ENCODE data around the gene FAM162B.
"Not testable (repeated sequence)": the region's sequence is repeated elsewhere in the genome, so short reads cannot be mapped to it uniquely, and the experiment has no call there.

The FAM162B gene

DNA sequence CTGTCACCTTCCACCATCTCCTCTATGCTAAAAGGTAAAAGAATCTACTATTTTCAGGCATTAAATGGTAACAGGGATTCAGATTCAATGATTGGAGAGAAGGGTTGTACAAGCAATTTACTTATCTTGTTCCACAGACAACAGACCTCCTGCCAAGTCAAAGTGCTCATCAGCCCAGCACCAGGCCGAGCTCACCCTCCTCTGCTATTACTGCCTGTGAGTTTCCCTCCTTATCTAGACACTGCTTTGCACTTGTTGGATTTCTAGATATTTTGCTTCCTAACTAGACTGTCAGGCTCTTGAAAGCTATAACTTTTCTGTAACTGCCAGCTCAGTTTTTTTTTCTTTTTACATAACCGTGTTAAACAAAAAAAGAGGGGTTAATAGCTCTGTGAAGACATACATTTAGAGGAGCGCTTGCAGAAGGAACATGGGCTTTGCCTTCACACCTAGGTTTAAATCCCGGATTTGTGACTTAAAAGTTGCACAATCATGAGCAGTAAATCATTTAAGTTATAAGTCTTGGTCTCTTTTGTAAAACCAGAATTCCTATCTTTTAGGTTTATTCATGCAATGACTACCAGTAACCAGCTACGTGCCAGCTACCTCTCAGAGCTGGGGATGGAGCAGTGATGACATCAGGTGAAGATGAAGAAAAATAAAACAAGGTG, 1.1 kb upstream of the FAM162B start:
- peaks cover 0 to 14% of the 10 kb centered on the region in 2 donors for H3K4me1 ChIP-seq (ENCODE audit: control insufficient read depth in 1 of 2, insufficient read depth in 2 of 2, low read length in 2 of 2)
- H3K4me3 ChIP-seq (ENCODE audit: low read depth in 1 of 2, low read length in 2 of 2), result no peak overlapping the region
- peaks cover 9% of the 10 kb centered on the region for H3K27me3 ChIP-seq (ENCODE audit: low read depth, low read length)
- H3K27ac ChIP-seq (ENCODE audit: low read length), result no peak overlapping the region
- no peaks in the 10 kb centered on the region for H3K36me3 ChIP-seq (ENCODE audit: control insufficient read depth in 1 of 2, insufficient read depth in 2 of 2, low read length in 2 of 2)
- H3K9me3 ChIP-seq (ENCODE audit: control insufficient read depth in 1 of 2, low read length in 2 of 2), result no peaks in the 10 kb centered on the region

DNA sequence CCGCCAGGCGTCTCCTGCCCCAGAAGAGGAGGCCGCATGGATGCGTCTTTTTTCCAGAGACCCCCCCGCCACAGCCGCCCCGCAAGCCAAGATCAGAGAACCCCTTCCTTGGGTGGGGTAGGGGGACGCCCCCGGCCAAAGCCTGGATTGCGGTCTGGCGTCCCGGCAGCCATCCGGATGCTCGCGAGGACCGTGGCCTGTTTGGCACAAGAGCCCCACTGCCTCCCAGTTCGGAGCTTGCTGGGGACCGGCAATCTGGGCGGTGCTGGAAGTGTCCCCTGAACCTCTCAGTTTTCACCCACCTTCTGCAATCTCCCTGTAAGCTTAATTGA, 924 bp downstream of the FAM162B start:
- Histone ChIP-seq H3K27me3 (ENCODE audit: low read depth, low read length) (peaks cover 9% of the 10 kb centered on the region), H3K27ac (ENCODE audit: low read length) (no peak overlapping the region), H3K4me3 (ENCODE audit: low read depth in 1 of 2, low read length in 2 of 2) (peak overlapping the region; percentile 26 to 82), H3K4me1 (ENCODE audit: control insufficient read depth in 1 of 2, insufficient read depth in 2 of 2, low read length in 2 of 2) (peaks cover 0 to 14% of the 10 kb centered on the region in 2 donors), H3K36me3 (ENCODE audit: control insufficient read depth in 1 of 2, insufficient read depth in 2 of 2, low read length in 2 of 2) (no peaks in the 10 kb centered on the region), H3K9me3 (ENCODE audit: control insufficient read depth in 1 of 2, low read length in 2 of 2) (no peaks in the 10 kb centered on the region)

DNA sequence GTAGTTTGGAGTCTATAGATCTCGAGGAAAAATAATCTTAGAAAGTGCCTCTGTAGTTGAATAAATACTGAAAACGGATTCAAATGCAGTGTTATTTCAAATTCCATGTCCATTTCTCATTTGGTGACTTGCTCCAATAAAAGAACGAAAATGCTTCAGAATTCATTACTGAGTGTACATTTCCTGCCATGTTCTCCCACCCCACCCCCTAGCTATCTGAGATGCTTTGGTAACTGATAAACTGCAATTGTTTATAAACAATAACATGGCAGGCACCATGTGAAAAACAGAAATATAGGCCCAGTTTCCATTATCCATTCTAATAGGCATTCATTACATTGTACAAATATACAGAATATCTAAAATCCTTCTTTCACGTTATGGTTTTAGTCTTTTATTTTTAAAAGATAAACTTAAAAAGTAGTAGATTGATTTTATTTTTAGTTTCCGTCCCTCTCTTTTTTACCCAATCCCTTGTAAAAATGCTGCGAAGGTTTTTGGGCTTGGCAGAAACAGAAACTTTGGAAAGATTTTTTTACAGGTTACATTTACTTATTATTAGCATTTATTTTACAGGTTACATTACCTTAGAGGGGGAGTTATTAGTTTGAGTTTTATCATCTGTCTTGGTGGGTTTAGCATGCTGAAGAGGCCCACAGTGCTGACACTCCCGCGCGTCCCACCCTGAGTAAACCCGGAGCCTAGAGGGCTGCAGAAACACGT, 1.5 kb downstream of the FAM162B start:
- H3K4me3 ChIP-seq (ENCODE audit: low read depth in 1 of 2, low read length in 2 of 2), result peak overlapping the region in 1 of 2 donors; percentile 82
- H3K27ac ChIP-seq (ENCODE audit: low read length), result no peak overlapping the region
- no peaks in the 10 kb centered on the region for H3K9me3 ChIP-seq (ENCODE audit: control insufficient read depth in 1 of 2, low read length in 2 of 2)
- H3K27me3 ChIP-seq (ENCODE audit: low read depth, low read length), result peaks cover 9% of the 10 kb centered on the region
- H3K4me1 ChIP-seq (ENCODE audit: control insufficient read depth in 1 of 2, insufficient read depth in 2 of 2, low read length in 2 of 2), result peaks cover 0 to 14% of the 10 kb centered on the region in 2 donors
- H3K36me3 ChIP-seq (ENCODE audit: control insufficient read depth in 1 of 2, insufficient read depth in 2 of 2, low read length in 2 of 2), result no peaks in the 10 kb centered on the region

DNA sequence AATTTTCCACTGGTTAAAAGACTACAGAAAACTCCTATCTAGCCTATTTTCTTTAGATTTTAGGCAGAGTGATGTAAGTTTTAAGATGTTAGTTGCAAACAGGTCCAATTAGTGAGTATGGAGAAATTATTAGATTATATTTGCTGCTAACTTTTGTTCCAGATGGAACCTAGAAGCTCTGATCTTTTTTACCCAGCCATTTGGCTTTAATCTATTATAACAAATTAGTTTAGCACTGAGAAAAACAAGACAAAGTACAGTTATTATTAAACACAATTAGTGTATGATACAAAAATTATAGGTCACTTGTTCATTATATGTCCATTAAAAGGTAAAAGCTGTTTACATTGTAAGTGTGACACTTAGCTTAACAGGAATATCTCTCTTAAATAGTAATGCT, 2.5 kb downstream of the FAM162B start:
- Histone ChIP-seq H3K36me3 (ENCODE audit: control insufficient read depth in 1 of 2, insufficient read depth in 2 of 2, low read length in 2 of 2) (no peaks in the 10 kb centered on the region), H3K4me3 (ENCODE audit: low read depth in 1 of 2, low read length in 2 of 2) (no peak overlapping the region), H3K27ac (ENCODE audit: low read length) (no peak overlapping the region), H3K9me3 (ENCODE audit: control insufficient read depth in 1 of 2, low read length in 2 of 2) (no peaks in the 10 kb centered on the region), H3K27me3 (ENCODE audit: low read depth, low read length) (peaks cover 9% of the 10 kb centered on the region), H3K4me1 (ENCODE audit: control insufficient read depth in 1 of 2, insufficient read depth in 2 of 2, low read length in 2 of 2) (peaks cover 0 to 14% of the 10 kb centered on the region in 2 donors)

DNA sequence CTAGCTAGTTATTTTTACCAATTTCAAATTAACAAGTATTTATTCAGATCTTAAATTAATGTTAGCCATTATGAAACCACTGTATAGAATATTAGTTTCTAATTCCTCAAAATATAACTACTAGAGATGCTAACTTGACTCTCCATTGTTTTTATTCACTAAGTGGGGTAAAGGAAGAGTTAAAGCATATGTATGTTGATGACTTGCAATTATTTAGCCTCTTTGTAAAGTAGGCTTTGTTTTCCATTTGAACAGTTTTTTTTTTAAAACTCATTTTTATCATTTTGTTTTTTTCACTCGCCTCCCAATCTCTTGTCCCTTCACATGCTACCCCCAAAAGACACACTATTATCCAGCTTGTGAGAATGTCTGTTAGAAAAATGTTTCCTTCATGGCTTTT, 3.3 kb downstream of the FAM162B start:
- Histone ChIP-seq H3K9me3 (ENCODE audit: control insufficient read depth in 1 of 2, low read length in 2 of 2) (no peaks in the 10 kb centered on the region), H3K4me3 (ENCODE audit: low read depth in 1 of 2, low read length in 2 of 2) (no peak overlapping the region), H3K4me1 (ENCODE audit: control insufficient read depth in 1 of 2, insufficient read depth in 2 of 2, low read length in 2 of 2) (peaks cover 0 to 14% of the 10 kb centered on the region in 2 donors), H3K27me3 (ENCODE audit: low read depth, low read length) (peaks cover 9% of the 10 kb centered on the region), H3K36me3 (ENCODE audit: control insufficient read depth in 1 of 2, insufficient read depth in 2 of 2, low read length in 2 of 2) (no peaks in the 10 kb centered on the region), H3K27ac (ENCODE audit: low read length) (no peak overlapping the region)

DNA sequence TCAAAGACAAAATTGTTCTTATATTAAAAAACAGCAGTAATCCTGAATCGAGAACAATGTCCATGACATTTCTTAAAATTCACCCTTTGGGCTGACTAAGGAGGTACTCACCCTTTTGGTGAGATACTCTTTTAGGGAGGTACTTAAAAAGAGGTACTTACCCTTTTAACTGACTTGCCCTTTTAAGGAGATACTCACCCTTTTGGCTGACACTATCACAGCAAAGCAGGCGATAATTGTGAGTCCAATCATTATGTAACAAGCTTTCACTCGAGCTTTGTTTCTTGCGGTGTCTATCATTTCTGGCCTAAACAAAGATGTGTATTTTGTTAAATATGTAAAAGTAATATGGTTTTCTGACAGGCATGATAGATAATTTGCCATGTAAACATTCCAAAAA, 3.7 kb downstream of the FAM162B start:
- Histone ChIP-seq H3K9me3 (ENCODE audit: control insufficient read depth in 1 of 2, low read length in 2 of 2) (no peaks in the 10 kb centered on the region), H3K27me3 (ENCODE audit: low read depth, low read length) (peaks cover 9% of the 10 kb centered on the region), H3K4me3 (ENCODE audit: low read depth in 1 of 2, low read length in 2 of 2) (no peak overlapping the region), H3K36me3 (ENCODE audit: control insufficient read depth in 1 of 2, insufficient read depth in 2 of 2, low read length in 2 of 2) (no peaks in the 10 kb centered on the region), H3K4me1 (ENCODE audit: control insufficient read depth in 1 of 2, insufficient read depth in 2 of 2, low read length in 2 of 2) (peaks cover 0 to 14% of the 10 kb centered on the region in 2 donors), H3K27ac (ENCODE audit: low read length) (no peak overlapping the region)

DNA sequence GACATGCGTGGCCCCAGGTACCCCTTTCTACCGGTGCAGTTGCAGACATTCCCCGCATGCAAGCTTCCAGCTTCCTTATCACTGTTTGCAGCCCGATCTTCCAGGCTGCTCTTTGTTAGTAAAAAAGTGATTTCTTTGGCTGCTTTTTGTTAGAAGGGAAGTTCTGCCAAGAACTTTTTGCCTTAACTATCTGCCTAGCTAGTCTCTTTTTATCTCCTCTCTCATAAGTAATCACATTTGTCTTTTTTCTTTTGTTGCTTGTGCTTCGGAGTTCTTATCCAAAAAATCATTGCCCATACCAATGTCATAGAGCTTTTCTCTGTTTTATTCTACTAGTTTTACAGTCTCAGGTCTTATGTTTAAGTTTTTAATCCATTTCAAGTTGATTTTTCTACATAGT, 20.3 kb downstream of the FAM162B start:
- H3K27ac ChIP-seq (ENCODE audit: low read length), result no peak overlapping the region
- H3K36me3 ChIP-seq (ENCODE audit: control insufficient read depth in 1 of 2, insufficient read depth in 2 of 2, low read length in 2 of 2), result no peaks in the 10 kb centered on the region
- no peak overlapping the region for H3K4me3 ChIP-seq (ENCODE audit: low read depth in 1 of 2, low read length in 2 of 2)
- peaks cover 0 to 9% of the 10 kb centered on the region in 2 donors for H3K9me3 ChIP-seq (ENCODE audit: control insufficient read depth in 1 of 2, low read length in 2 of 2)
- no peaks in the 10 kb centered on the region for H3K27me3 ChIP-seq (ENCODE audit: low read depth, low read length)
- H3K4me1 ChIP-seq (ENCODE audit: control insufficient read depth in 1 of 2, insufficient read depth in 2 of 2, low read length in 2 of 2), result no peaks in the 10 kb centered on the region

DNA sequence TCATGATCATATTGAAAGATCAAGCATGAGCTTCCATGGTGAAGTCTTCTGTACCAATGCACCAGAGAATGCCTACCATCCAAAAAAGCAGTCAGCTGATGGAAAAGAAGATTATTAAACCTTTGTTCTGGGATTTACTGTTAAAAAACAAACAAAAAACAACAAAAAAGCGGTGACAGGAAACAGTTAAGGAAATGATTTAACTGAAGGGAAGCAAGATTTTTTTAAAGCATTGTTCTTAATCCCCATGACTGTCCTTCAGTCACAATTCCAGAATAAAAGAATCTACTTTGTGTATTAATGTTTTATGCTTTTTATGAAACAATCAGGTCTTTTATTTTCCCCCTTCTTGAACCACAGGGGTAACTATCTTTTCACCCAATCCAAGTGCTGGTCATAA, 23.9 kb downstream of the FAM162B start:
- H3K36me3 ChIP-seq (ENCODE audit: control insufficient read depth in 1 of 2, insufficient read depth in 2 of 2, low read length in 2 of 2), result peaks cover 3 to 7% of the 10 kb centered on the region in 2 donors
- H3K4me3 ChIP-seq (ENCODE audit: low read depth in 1 of 2, low read length in 2 of 2), result no peak overlapping the region
- no peaks in the 10 kb centered on the region for H3K4me1 ChIP-seq (ENCODE audit: control insufficient read depth in 1 of 2, insufficient read depth in 2 of 2, low read length in 2 of 2)
- H3K9me3 ChIP-seq (ENCODE audit: control insufficient read depth in 1 of 2, low read length in 2 of 2), result peaks cover 0 to 13% of the 10 kb centered on the region in 2 donors
- H3K27me3 ChIP-seq (ENCODE audit: low read depth, low read length), result no peaks in the 10 kb centered on the region
- H3K27ac ChIP-seq (ENCODE audit: low read length), result no peak overlapping the region

DNA sequence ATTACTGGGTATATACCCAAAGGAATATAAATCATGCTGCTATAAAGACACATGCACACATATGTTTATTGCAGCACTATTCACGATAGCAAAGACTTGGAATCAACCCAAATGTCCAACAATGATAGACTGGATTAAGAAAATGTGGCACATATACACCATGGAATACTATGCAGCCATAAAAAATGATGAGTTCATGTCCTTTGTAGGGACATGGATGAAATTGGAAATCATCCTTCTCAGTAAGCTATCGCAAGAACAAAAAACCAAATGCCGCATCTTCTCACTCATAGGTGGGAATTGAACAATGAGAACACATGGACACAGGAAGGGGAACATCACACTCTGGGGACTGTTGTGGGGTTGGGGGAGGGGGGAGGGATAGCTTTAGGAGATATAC, 25.0 kb downstream of the FAM162B start:
- H3K27me3 ChIP-seq (ENCODE audit: low read depth, low read length); H3K27ac ChIP-seq (ENCODE audit: low read length); H3K9me3 ChIP-seq (ENCODE audit: control insufficient read depth in 1 of 2, low read length in 2 of 2); H3K4me3 ChIP-seq (ENCODE audit: low read depth in 1 of 2, low read length in 2 of 2); H3K36me3 ChIP-seq (ENCODE audit: control insufficient read depth in 1 of 2, insufficient read depth in 2 of 2, low read length in 2 of 2); H3K4me1 ChIP-seq (ENCODE audit: control insufficient read depth in 1 of 2, insufficient read depth in 2 of 2, low read length in 2 of 2): not testable (repeated sequence)

DNA sequence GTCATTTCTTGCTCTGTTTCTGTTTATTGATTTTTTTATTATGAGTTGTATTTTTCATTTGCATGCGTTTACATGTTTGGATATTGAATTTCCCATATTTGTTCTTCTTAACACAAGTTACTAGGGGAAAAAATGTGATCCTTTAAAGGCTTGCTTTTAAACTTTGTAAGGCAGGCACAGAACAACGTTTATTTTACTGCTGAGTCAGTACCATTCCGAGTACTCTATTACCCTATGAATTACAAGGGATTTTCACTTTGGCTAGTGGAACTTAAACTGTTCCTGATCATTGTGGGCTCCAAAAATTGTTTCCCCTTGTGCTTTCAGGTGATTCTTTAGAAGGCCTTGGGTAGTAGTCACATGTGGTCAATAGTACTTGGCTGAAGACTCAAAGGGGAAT, 28.5 kb downstream of the FAM162B start:
- no peak overlapping the region for H3K4me3 ChIP-seq (ENCODE audit: low read depth in 1 of 2, low read length in 2 of 2)
- H3K36me3 ChIP-seq (ENCODE audit: control insufficient read depth in 1 of 2, insufficient read depth in 2 of 2, low read length in 2 of 2), result peaks cover 9 to 13% of the 10 kb centered on the region in 2 donors
- H3K9me3 ChIP-seq (ENCODE audit: control insufficient read depth in 1 of 2, low read length in 2 of 2), result peaks cover 0 to 4% of the 10 kb centered on the region in 2 donors
- no peaks in the 10 kb centered on the region for H3K27me3 ChIP-seq (ENCODE audit: low read depth, low read length)
- no peak overlapping the region for H3K27ac ChIP-seq (ENCODE audit: low read length)
- H3K4me1 ChIP-seq (ENCODE audit: control insufficient read depth in 1 of 2, insufficient read depth in 2 of 2, low read length in 2 of 2), result no peaks in the 10 kb centered on the region

DNA sequence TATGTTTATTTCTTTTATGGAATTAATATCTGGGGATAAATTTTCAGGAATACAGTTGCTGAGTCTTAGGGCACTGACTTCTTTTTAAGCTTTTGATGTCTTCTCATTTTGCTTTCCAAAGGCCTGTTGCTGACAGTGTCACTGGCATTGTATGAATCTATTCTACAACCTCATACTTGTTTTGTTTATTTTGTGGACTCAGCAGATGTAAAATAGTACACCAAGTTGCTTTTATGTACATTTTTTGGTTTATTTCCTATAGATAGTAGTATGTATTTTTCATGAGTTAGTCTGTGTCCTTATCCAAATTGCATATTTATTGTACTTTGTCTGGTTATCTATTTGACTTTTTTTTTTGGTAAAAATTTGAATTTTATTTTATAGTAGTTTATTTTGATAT, 35.0 kb downstream of the FAM162B start:
- Histone ChIP-seq H3K27me3 (ENCODE audit: low read depth, low read length) (no peaks in the 10 kb centered on the region), H3K4me3 (ENCODE audit: low read depth in 1 of 2, low read length in 2 of 2) (no peak overlapping the region), H3K27ac (ENCODE audit: low read length) (no peak overlapping the region), H3K9me3 (ENCODE audit: control insufficient read depth in 1 of 2, low read length in 2 of 2) (no peaks in the 10 kb centered on the region), H3K36me3 (ENCODE audit: control insufficient read depth in 1 of 2, insufficient read depth in 2 of 2, low read length in 2 of 2) (peaks cover 20 to 25% of the 10 kb centered on the region in 2 donors), H3K4me1 (ENCODE audit: control insufficient read depth in 1 of 2, insufficient read depth in 2 of 2, low read length in 2 of 2) (no peaks in the 10 kb centered on the region)

DNA sequence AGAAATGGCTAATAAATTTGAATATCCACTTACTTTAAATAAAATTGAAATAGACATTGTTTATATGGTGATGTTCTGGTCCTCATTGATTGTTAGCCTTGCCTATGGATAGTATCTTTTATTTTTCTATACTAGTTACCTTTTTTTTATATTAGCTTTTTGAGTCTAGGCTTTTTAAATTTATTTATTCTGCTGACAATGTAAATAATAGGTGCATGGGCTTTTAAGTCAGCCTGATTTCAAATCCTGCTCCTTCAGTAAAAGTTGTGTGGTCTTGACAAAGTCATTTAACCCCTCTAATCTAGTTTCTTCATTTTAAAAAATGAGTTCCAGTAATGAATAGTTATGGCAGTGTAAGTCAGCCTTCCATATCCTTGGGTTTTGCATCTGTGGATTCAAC, 38.6 kb downstream of the FAM162B start:
- Histone ChIP-seq H3K27me3 (ENCODE audit: low read depth, low read length) (no peaks in the 10 kb centered on the region), H3K27ac (ENCODE audit: low read length) (no peak overlapping the region), H3K36me3 (ENCODE audit: control insufficient read depth in 1 of 2, insufficient read depth in 2 of 2, low read length in 2 of 2) (peaks cover 22 to 30% of the 10 kb centered on the region in 2 donors), H3K9me3 (ENCODE audit: control insufficient read depth in 1 of 2, low read length in 2 of 2) (no peaks in the 10 kb centered on the region), H3K4me1 (ENCODE audit: control insufficient read depth in 1 of 2, insufficient read depth in 2 of 2, low read length in 2 of 2) (no peaks in the 10 kb centered on the region), H3K4me3 (ENCODE audit: low read depth in 1 of 2, low read length in 2 of 2) (no peak overlapping the region)
